Measurements from ENCODE around the gene DPYSL3. TPM values are rescaled to one million over a fixed set of nuclear protein-coding genes. Genes with fewer than 3 reads are reported as not detected.

The DPYSL3 gene
- total RNA-seq, 4 donors from 2014 or later = 5.2 to 62.9 (median 14.0) TPM

DNA sequence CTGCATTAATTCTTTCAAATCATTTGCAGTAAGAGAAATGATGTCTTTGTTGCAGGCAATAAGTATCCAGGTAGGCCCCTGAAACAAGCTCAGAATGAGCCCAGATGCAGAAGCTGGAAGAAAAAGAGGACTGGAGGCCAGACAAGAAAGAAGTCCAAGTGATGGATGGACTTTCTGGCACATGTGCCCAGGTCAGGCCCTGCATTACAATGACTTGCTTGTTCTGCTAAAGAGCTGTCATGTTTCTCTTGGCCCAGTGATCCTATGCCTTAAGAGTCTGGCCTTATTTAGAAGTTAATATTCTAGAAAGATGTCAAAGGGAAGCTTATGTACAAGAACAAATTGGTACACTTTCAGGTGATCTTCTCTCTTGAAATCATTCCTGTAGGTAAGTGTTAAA is 64.8 kb downstream of the DPYSL3 start:
- Histone ChIP-seq H3K27ac (peak overlapping the region in 3 of 4 donors; percentile 72 to 94 (median 83)), H3K27me3 (no peaks in the 10 kb centered on the region), H3K9me3 (no peaks in the 10 kb centered on the region), H3K4me1 (peaks cover 0 to 42% (median 17%) of the 10 kb centered on the region in 3 donors), H3K4me3 (no peak overlapping the region), H3K36me3 (no peaks in the 10 kb centered on the region)
- TF ChIP-seq, protein P1, sequence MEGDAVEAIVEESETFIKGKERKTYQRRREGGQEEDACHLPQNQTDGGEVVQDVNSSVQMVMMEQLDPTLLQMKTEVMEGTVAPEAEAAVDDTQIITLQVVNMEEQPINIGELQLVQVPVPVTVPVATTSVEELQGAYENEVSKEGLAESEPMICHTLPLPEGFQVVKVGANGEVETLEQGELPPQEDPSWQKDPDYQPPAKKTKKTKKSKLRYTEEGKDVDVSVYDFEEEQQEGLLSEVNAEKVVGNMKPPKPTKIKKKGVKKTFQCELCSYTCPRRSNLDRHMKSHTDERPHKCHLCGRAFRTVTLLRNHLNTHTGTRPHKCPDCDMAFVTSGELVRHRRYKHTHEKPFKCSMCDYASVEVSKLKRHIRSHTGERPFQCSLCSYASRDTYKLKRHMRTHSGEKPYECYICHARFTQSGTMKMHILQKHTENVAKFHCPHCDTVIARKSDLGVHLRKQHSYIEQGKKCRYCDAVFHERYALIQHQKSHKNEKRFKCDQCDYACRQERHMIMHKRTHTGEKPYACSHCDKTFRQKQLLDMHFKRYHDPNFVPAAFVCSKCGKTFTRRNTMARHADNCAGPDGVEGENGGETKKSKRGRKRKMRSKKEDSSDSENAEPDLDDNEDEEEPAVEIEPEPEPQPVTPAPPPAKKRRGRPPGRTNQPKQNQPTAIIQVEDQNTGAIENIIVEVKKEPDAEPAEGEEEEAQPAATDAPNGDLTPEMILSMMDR (IDR thresholded peaks at IDR 0.05) = no peak
- no peak for TF ChIP-seq POLR2A (IDR thresholded peaks at IDR 0.05)
- intact Hi-C loops (cut with DNase I) = no loop called here
- DNase-seq = no peak

DNA sequence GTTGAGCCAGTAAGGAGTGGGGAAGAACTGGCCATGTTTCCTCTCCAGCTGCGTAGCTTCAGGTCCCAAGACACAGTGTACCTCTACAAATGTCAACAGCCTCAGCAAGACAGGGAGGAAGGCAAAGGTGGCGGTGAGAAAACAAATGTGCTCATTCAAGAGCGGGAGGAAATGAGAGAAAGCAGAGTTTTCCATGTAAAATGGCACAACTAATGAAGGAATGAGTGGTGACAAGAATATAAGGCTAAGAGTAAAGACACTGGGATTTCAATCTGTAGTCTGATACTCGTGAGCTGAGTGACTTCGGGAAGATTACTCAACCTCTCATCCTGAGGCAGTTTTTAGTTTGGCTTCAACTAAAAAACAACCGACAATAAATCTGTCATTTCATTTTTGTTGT is 67.6 kb downstream of the DPYSL3 start:
- no peak overlapping the region for H3K4me3 ChIP-seq
- 70 to 81% methylated on average over 6 of the region's 6 CpGs for WGBS, 2 donors
- intact Hi-C loops (cut with DNase I) = no loop called here
- no peaks in the 10 kb centered on the region for H3K36me3 ChIP-seq
- peaks cover 0 to 28% (median 17%) of the 10 kb centered on the region in 3 donors for H3K4me1 ChIP-seq
- no peak for DNase-seq
- no peaks in the 10 kb centered on the region for H3K27me3 ChIP-seq
- H3K27ac ChIP-seq = peak overlapping the region in 3 of 4 donors; percentile 49 to 70 (median 59)
- TF ChIP-seq POLR2A (IDR thresholded peaks at IDR 0.05) = no peak
- TF ChIP-seq, protein P1 (IDR thresholded peaks at IDR 0.05) = no peak
- no peaks in the 10 kb centered on the region for H3K9me3 ChIP-seq

- Histone ChIP-seq H3K27me3 (no peaks in the 10 kb centered on the region), H3K4me1 (peaks cover 0 to 25% (median 17%) of the 10 kb centered on the region in 3 donors), H3K4me3 (no peak overlapping the region), H3K9me3 (no peaks in the 10 kb centered on the region), H3K36me3 (no peaks in the 10 kb centered on the region), H3K27ac (peak overlapping the region in 3 of 4 donors; percentile 49 to 59 (median 51))
- TF ChIP-seq POLR2A (IDR thresholded peaks at IDR 0.05) = no peak
- TF ChIP-seq, protein P1 (IDR thresholded peaks at IDR 0.05) = no peak
- DNase-seq = no peak
- 86 to 90% methylated on average over 3 of the region's 3 CpGs for WGBS, 2 donors
- intact Hi-C loops (cut with DNase I) = no loop called here
These were observed 68.6 kb downstream of the DPYSL3 start for GRCh38 chr5:147441191-147441695.

GRCh38 chr5:147439254-147439653 is 70.6 kb downstream of the DPYSL3 start:
- Histone ChIP-seq H3K4me3 (no peak overlapping the region), H3K9me3 (no peaks in the 10 kb centered on the region), H3K36me3 (no peaks in the 10 kb centered on the region), H3K27me3 (no peaks in the 10 kb centered on the region), H3K27ac (peak overlapping the region in 1 of 4 donors; percentile 15), H3K4me1 (peaks cover 0 to 7% (median 3%) of the 10 kb centered on the region in 3 donors)
- DNase-seq = no peak
- TF ChIP-seq, protein P1 (IDR thresholded peaks at IDR 0.05) = no peak
- TF ChIP-seq POLR2A (IDR thresholded peaks at IDR 0.05) = no peak
- intact Hi-C loops (cut with DNase I) = no loop called here
- 75 to 91% methylated on average over 2 of the region's 2 CpGs for WGBS, 2 donors

GRCh38 chr5:147437161-147437596 is 72.7 kb downstream of the DPYSL3 start:
- Histone ChIP-seq H3K27ac (no peak overlapping the region), H3K27me3 (no peaks in the 10 kb centered on the region), H3K4me1 (peaks cover 0 to 7% (median 7%) of the 10 kb centered on the region in 3 donors), H3K36me3 (no peaks in the 10 kb centered on the region), H3K9me3 (no peaks in the 10 kb centered on the region), H3K4me3 (no peak overlapping the region)
- TF ChIP-seq POLR2A (IDR thresholded peaks at IDR 0.05) = no peak
- TF ChIP-seq, protein P1 (IDR thresholded peaks at IDR 0.05) = no peak
- no peak for DNase-seq
- 61 to 79% methylated on average over 6 of the region's 6 CpGs for WGBS, 2 donors
- intact Hi-C loops (cut with DNase I) = no loop called here

All from esophagus squamous epithelium (tissue), 5 donors.